Measurements from ENCODE around the gene LHX1. TPM values are rescaled to one million over a fixed set of nuclear protein-coding genes. Genes with fewer than 3 reads are reported as not detected.

LHX1 gene
- total and polyA plus RNA-seq, 2 of the 8 experiments (the other 6 are each of a cell fraction or from before 2014, with no cell fraction given), result 0.26 to 0.93 TPM

- TF ChIP-seq, protein P1, sequence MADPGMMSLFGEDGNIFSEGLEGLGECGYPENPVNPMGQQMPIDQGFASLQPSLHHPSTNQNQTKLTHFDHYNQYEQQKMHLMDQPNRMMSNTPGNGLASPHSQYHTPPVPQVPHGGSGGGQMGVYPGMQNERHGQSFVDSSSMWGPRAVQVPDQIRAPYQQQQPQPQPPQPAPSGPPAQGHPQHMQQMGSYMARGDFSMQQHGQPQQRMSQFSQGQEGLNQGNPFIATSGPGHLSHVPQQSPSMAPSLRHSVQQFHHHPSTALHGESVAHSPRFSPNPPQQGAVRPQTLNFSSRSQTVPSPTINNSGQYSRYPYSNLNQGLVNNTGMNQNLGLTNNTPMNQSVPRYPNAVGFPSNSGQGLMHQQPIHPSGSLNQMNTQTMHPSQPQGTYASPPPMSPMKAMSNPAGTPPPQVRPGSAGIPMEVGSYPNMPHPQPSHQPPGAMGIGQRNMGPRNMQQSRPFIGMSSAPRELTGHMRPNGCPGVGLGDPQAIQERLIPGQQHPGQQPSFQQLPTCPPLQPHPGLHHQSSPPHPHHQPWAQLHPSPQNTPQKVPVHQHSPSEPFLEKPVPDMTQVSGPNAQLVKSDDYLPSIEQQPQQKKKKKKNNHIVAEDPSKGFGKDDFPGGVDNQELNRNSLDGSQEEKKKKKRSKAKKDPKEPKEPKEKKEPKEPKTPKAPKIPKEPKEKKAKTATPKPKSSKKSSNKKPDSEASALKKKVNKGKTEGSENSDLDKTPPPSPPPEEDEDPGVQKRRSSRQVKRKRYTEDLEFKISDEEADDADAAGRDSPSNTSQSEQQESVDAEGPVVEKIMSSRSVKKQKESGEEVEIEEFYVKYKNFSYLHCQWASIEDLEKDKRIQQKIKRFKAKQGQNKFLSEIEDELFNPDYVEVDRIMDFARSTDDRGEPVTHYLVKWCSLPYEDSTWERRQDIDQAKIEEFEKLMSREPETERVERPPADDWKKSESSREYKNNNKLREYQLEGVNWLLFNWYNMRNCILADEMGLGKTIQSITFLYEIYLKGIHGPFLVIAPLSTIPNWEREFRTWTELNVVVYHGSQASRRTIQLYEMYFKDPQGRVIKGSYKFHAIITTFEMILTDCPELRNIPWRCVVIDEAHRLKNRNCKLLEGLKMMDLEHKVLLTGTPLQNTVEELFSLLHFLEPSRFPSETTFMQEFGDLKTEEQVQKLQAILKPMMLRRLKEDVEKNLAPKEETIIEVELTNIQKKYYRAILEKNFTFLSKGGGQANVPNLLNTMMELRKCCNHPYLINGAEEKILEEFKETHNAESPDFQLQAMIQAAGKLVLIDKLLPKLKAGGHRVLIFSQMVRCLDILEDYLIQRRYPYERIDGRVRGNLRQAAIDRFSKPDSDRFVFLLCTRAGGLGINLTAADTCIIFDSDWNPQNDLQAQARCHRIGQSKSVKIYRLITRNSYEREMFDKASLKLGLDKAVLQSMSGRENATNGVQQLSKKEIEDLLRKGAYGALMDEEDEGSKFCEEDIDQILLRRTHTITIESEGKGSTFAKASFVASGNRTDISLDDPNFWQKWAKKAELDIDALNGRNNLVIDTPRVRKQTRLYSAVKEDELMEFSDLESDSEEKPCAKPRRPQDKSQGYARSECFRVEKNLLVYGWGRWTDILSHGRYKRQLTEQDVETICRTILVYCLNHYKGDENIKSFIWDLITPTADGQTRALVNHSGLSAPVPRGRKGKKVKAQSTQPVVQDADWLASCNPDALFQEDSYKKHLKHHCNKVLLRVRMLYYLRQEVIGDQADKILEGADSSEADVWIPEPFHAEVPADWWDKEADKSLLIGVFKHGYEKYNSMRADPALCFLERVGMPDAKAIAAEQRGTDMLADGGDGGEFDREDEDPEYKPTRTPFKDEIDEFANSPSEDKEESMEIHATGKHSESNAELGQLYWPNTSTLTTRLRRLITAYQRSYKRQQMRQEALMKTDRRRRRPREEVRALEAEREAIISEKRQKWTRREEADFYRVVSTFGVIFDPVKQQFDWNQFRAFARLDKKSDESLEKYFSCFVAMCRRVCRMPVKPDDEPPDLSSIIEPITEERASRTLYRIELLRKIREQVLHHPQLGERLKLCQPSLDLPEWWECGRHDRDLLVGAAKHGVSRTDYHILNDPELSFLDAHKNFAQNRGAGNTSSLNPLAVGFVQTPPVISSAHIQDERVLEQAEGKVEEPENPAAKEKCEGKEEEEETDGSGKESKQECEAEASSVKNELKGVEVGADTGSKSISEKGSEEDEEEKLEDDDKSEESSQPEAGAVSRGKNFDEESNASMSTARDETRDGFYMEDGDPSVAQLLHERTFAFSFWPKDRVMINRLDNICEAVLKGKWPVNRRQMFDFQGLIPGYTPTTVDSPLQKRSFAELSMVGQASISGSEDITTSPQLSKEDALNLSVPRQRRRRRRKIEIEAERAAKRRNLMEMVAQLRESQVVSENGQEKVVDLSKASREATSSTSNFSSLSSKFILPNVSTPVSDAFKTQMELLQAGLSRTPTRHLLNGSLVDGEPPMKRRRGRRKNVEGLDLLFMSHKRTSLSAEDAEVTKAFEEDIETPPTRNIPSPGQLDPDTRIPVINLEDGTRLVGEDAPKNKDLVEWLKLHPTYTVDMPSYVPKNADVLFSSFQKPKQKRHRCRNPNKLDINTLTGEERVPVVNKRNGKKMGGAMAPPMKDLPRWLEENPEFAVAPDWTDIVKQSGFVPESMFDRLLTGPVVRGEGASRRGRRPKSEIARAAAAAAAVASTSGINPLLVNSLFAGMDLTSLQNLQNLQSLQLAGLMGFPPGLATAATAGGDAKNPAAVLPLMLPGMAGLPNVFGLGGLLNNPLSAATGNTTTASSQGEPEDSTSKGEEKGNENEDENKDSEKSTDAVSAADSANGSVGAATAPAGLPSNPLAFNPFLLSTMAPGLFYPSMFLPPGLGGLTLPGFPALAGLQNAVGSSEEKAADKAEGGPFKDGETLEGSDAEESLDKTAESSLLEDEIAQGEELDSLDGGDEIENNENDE (IDR thresholded peaks at IDR 0.05; ENCODE audit: insufficient replicate concordance, low read length), result no peak
- TF ChIP-seq SIRT6 (IDR thresholded peaks at IDR 0.05; ENCODE audit: low read length), result no peak
- no peak for TF ChIP-seq CREB1 (IDR thresholded peaks at IDR 0.05)
- TF ChIP-seq, protein P2, sequence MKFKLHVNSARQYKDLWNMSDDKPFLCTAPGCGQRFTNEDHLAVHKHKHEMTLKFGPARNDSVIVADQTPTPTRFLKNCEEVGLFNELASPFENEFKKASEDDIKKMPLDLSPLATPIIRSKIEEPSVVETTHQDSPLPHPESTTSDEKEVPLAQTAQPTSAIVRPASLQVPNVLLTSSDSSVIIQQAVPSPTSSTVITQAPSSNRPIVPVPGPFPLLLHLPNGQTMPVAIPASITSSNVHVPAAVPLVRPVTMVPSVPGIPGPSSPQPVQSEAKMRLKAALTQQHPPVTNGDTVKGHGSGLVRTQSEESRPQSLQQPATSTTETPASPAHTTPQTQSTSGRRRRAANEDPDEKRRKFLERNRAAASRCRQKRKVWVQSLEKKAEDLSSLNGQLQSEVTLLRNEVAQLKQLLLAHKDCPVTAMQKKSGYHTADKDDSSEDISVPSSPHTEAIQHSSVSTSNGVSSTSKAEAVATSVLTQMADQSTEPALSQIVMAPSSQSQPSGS (IDR thresholded peaks at IDR 0.05; ENCODE audit: low read length), result no peak
- TF ChIP-seq PHF8 (conservative IDR thresholded peaks at IDR 0.05; ENCODE audit: low read depth, low read length), result no peak
- no peak for TF ChIP-seq SIX5 (IDR thresholded peaks at IDR 0.05; ENCODE audit: low read depth, low read length)
- no peak for TF ChIP-seq RAD21 (IDR thresholded peaks at IDR 0.05 in 1 of 2, conservative IDR thresholded peaks at IDR 0.05 in 1 of 2; ENCODE audit: low read depth in 2 of 2, low read length in 2 of 2)
- no peak for TF ChIP-seq POLR2AphosphoS5 (IDR thresholded peaks at IDR 0.05; ENCODE audit: low read depth, low read length)
- no peak for TF ChIP-seq JUN (IDR thresholded peaks at IDR 0.05; ENCODE audit: low read depth, low read length)
- no peak for TF ChIP-seq EP300 (IDR thresholded peaks at IDR 0.05; ENCODE audit: borderline replicate concordance in 1 of 2, low read depth in 2 of 2, low read length in 2 of 2)
Measured at GRCh38 chr17:36918211-36918691, 19.0 kb upstream of the LHX1 start (continued).

Data from H1 (cell line).